IPS DF 6.9 (cell line): Measurements from ENCODE around the gene ZNF423.

Source experiments
- DNase-seq: peaks from one replicate; pipeline ENCODE4 v3.0.0-alpha.2; 2013; ENCODE audit warnings: low read depth, low spot score
- H3K27ac ChIP-seq: one replicate; pipeline ENCODE4 v1.5.1; 2013; ENCODE audit warnings: low read length, control low read depth
- H3K27me3 ChIP-seq: 2 replicates; pipeline ENCODE4 v1.6.1; 2013; ENCODE audit warnings: mild to moderate bottlenecking, low read length; ENCODE audit not compliant: control insufficient read depth, insufficient read depth
- H3K36me3 ChIP-seq: 2 replicates; pipeline ENCODE4 v1.6.1; 2013; ENCODE audit warnings: low read length; ENCODE audit not compliant: control insufficient read depth, insufficient read depth
- H3K4me1 ChIP-seq: 2 replicates; pipeline ENCODE4 v1.6.1; 2013; ENCODE audit warnings: low read length; ENCODE audit not compliant: control insufficient read depth, insufficient read depth
- H3K4me3 ChIP-seq: 2 replicates; pipeline ENCODE4 v1.5.1; 2013; ENCODE audit warnings: mild to moderate bottlenecking, low read length
- H3K9me3 ChIP-seq: 2 replicates; pipeline ENCODE4 v1.6.1; 2013; ENCODE audit warnings: low read length, inconsistent platforms; ENCODE audit not compliant: control insufficient read depth, insufficient read depth
- WGBS: extraction: QIAGEN DNeasy Blood & Tissue Kit; methylation state at CpG from one replicate; pipeline ENCODE4 v1.1.7; 2013; ENCODE audit warnings: mixed read lengths, missing lambda C conversion rate; ENCODE audit not compliant: insufficient read length, insufficient coverage; 5-methylcytosine and 5-hydroxymethylcytosine counted together

The ZNF423 gene

GRCh38 chr16:49713770-49714169 is 142.1 kb downstream of the ZNF423 start:
- Histone ChIP-seq H3K4me3 (no peak overlapping the region), H3K27ac (no peak overlapping the region), H3K36me3 (no peaks in the 10 kb centered on the region), H3K27me3 (no peaks in the 10 kb centered on the region), H3K9me3 (no peaks in the 10 kb centered on the region), H3K4me1 (peaks cover 3% of the 10 kb centered on the region; the same call in 1 of the 2 replicates)
- DNase-seq: no peak
- WGBS: no CpG with 5 or more reads among the region's 10 CpGs

- H3K36me3 ChIP-seq: no peaks in the 10 kb centered on the region
- peaks cover 3% of the 10 kb centered on the region; the same call in 1 of the 2 replicates for H3K4me1 ChIP-seq
- H3K27me3 ChIP-seq: no peaks in the 10 kb centered on the region
- no peak overlapping the region for H3K4me3 ChIP-seq
- H3K27ac ChIP-seq: no peak overlapping the region
- no peak for DNase-seq
- no CpG with 5 or more reads among the region's 16 CpGs for WGBS
- no peaks in the 10 kb centered on the region for H3K9me3 ChIP-seq
These were observed 143.4 kb downstream of the ZNF423 start for GRCh38 chr16:49712542-49712941.

- H3K4me3 ChIP-seq: no peak overlapping the region
- H3K27ac ChIP-seq: no peak overlapping the region
- H3K36me3 ChIP-seq: no peaks in the 10 kb centered on the region
- DNase-seq: no peak
- WGBS: no CpG with 5 or more reads among the region's 9 CpGs
- no peaks in the 10 kb centered on the region for H3K9me3 ChIP-seq
- H3K4me1 ChIP-seq: peaks cover 3% of the 10 kb centered on the region; the same call in 1 of the 2 replicates
- no peaks in the 10 kb centered on the region for H3K27me3 ChIP-seq
These were observed 143.8 kb downstream of the ZNF423 start for GRCh38 chr16:49712106-49712505.

GRCh38 chr16:49709057-49709456 is 146.9 kb downstream of the ZNF423 start:
- Histone ChIP-seq H3K4me3 (no peak overlapping the region), H3K27ac (no peak overlapping the region), H3K27me3 (no peaks in the 10 kb centered on the region), H3K4me1 (peaks cover 7% of the 10 kb centered on the region), H3K9me3 (no peaks in the 10 kb centered on the region), H3K36me3 (no peaks in the 10 kb centered on the region)
- DNase-seq: no peak
- WGBS: no CpG with 5 or more reads among the region's 12 CpGs

GRCh38 chr16:49708491-49708890 is 147.4 kb downstream of the ZNF423 start:
- peaks cover 7% of the 10 kb centered on the region for H3K4me1 ChIP-seq
- no peaks in the 10 kb centered on the region for H3K9me3 ChIP-seq
- H3K27me3 ChIP-seq: no peaks in the 10 kb centered on the region
- no peak overlapping the region for H3K27ac ChIP-seq
- H3K36me3 ChIP-seq: no peaks in the 10 kb centered on the region
- WGBS: no CpG with 5 or more reads among the region's 6 CpGs
- DNase-seq: no peak
- H3K4me3 ChIP-seq: no peak overlapping the region

GRCh38 chr16:49706620-49707355 is 149.1 kb downstream of the ZNF423 start:
- no CpG with 5 or more reads among the region's 11 CpGs for WGBS
- Histone ChIP-seq H3K4me3 (no peak overlapping the region), H3K36me3 (no peaks in the 10 kb centered on the region), H3K9me3 (no peaks in the 10 kb centered on the region), H3K4me1 (peaks cover 7% of the 10 kb centered on the region), H3K27me3 (no peaks in the 10 kb centered on the region), H3K27ac (no peak overlapping the region)
- no peak for DNase-seq

GRCh38 chr16:49704586-49705155 is 151.2 kb downstream of the ZNF423 start:
- H3K27ac ChIP-seq: no peak overlapping the region
- H3K27me3 ChIP-seq: no peaks in the 10 kb centered on the region
- WGBS: no CpG with 5 or more reads among the region's 2 CpGs
- no peaks in the 10 kb centered on the region for H3K36me3 ChIP-seq
- H3K4me1 ChIP-seq: peaks cover 14% of the 10 kb centered on the region
- no peak overlapping the region for H3K4me3 ChIP-seq
- DNase-seq: no peak
- H3K9me3 ChIP-seq: no peaks in the 10 kb centered on the region

GRCh38 chr16:49703483-49703882 is 152.4 kb downstream of the ZNF423 start:
- Histone ChIP-seq H3K4me1 (peaks cover 12% of the 10 kb centered on the region), H3K9me3 (no peaks in the 10 kb centered on the region), H3K4me3 (no peak overlapping the region), H3K27ac (no peak overlapping the region), H3K36me3 (no peaks in the 10 kb centered on the region), H3K27me3 (no peaks in the 10 kb centered on the region)
- WGBS: no CpG with 5 or more reads among the region's 3 CpGs
- DNase-seq: no peak

GRCh38 chr16:49701789-49702494 is 154.0 kb downstream of the ZNF423 start:
- peak; percentile 47 for DNase-seq
- Histone ChIP-seq H3K36me3 (no peaks in the 10 kb centered on the region), H3K4me1 (peaks cover 21% of the 10 kb centered on the region), H3K4me3 (no peak overlapping the region), H3K27me3 (no peaks in the 10 kb centered on the region), H3K9me3 (no peaks in the 10 kb centered on the region), H3K27ac (peak overlapping the region; percentile 48)
- no CpG with 5 or more reads among the region's 15 CpGs for WGBS

- peak overlapping the region; percentile 64 for H3K27ac ChIP-seq
These were observed 154.7 kb downstream of the ZNF423 start for GRCh38 chr16:49701065-49701685.

More at GRCh38 chr16:49701065-49701685, 154.7 kb downstream of the ZNF423 start:
- H3K9me3 ChIP-seq: no peaks in the 10 kb centered on the region
- no peak overlapping the region for H3K4me3 ChIP-seq
- H3K27me3 ChIP-seq: no peaks in the 10 kb centered on the region
- no peak for DNase-seq
- H3K36me3 ChIP-seq: no peaks in the 10 kb centered on the region
- peaks cover 23% of the 10 kb centered on the region for H3K4me1 ChIP-seq
- no CpG with 5 or more reads among the region's 18 CpGs for WGBS
